Left lung (tissue), 10 donors: ENCODE results near the gene CKS1B. TPM values are rescaled to one million over a fixed set of nuclear protein-coding genes. Genes with fewer than 3 reads are reported as not detected.

ENCODE experiments used
- ATAC-seq: fragments of 200-7000 bp; cut with Tn5 transposase; one replicate; pipeline ENCODE4 v1.9.1; 2020; ENCODE audit warnings: moderate library complexity
- DNase-seq, 4 donors: peaks; one replicate each; pipeline ENCODE4 v3.0.0-alpha.2; 2013 to 2020
- H3K27ac ChIP-seq, 2 donors: fragments of 200-600 bp; sonication (generic) in 1 of 2; one replicate each; pipeline versions ENCODE4 v1.5.0 to v1.8.0; 2020 to 2021
- H3K27me3 ChIP-seq, 2 donors: fragments of 200-600 bp; sonication (generic) in 1 of 2; one replicate each; pipeline versions ENCODE4 v1.5.0 to v1.8.0; 2020 to 2021
- H3K36me3 ChIP-seq, 2 donors: fragments of 200-600 bp; sonication (generic) in 1 of 2; one replicate each; pipeline versions ENCODE4 v1.5.0 to v1.8.0; 2020 to 2021
- H3K4me1 ChIP-seq, 2 donors: fragments of 200-600 bp; one replicate each; pipeline ENCODE4 v1.8.0; 2021
- H3K4me3 ChIP-seq, 2 donors: fragments of 200-600 bp; sonication (generic) in 1 of 2; one replicate each; pipeline versions ENCODE4 v1.5.0 to v1.8.0; 2020 to 2021; ENCODE audit warnings: mild to moderate bottlenecking in 1 of 2
- H3K9me3 ChIP-seq, 2 donors: fragments of 200-600 bp; sonication (generic) in 1 of 2; one replicate each; pipeline versions ENCODE4 v1.5.0 to v1.8.0; 2020 to 2021
- CTCF ChIP-seq, 2 donors: fragments of 200-600 bp; sonication (generic) in 1 of 2; IDR thresholded peaks; one replicate each; pipeline versions ENCODE4 v1.5.0 to v1.8.0; 2021; ENCODE audit warnings: antibody characterized with exemption in 2 of 2
- intact Hi-C, 2 donors: fragments of 100-400 bp; cut with DNase I; formaldehyde crosslinking; loops; one replicate each; pipeline versions ENCODE4 v1.11.2 to v1.14.2; 2022
- polyA plus RNA-seq, 6 donors: library from polyadenylated mRNA; unstranded; fragments of 120-200 nt; gene quantifications; one replicate each; pipeline ENCODE4 v1.2.1, GENCODE V29; 2013; ENCODE audit not compliant: insufficient read length in 6 of 6
- total RNA-seq, 2 donors: library from RNA; stranded (reverse); fragmentation: NEBNext Ultra II Directional; extraction: Animal tissue kit (Norgen Biotek cat#: 25700); gene quantifications; one replicate each; pipeline ENCODE4 v1.2.1, GENCODE V29; 2021
- donor health status: DM: no; HTN: yes; CAD: no.
- donor health status: DM: no; HTN: no; CAD: no.

Gene CKS1B
- total and polyA plus RNA-seq, 8 donors = 29.7 to 141 (median 87.7) TPM

GRCh38 chr1:154971341-154971998, 3.0 kb upstream of the CKS1B start:
- peaks cover 48 to 76% of the 10 kb centered on the region in 2 donors for H3K4me1 ChIP-seq
- no peaks in the 10 kb centered on the region for H3K9me3 ChIP-seq
- no peaks in the 10 kb centered on the region for H3K27me3 ChIP-seq
- intact Hi-C loops = no loop called here
- peak overlapping the region in 1 of 2 donors; percentile 68 for H3K4me3 ChIP-seq
- TF ChIP-seq CTCF (IDR thresholded peaks at IDR 0.05) = no peak
- no peak for ATAC-seq
- no peak for DNase-seq
- peak overlapping the region; percentile 98 to 99 for H3K27ac ChIP-seq
- peaks cover 0 to 28% of the 10 kb centered on the region in 2 donors for H3K36me3 ChIP-seq

GRCh38 chr1:154972213-154972516, 2.3 kb upstream of the CKS1B start:
- Histone ChIP-seq H3K27ac (peak overlapping the region; percentile 98 to 99), H3K4me1 (peaks cover 49 to 69% of the 10 kb centered on the region in 2 donors), H3K9me3 (no peaks in the 10 kb centered on the region), H3K27me3 (no peaks in the 10 kb centered on the region), H3K4me3 (peak overlapping the region in 1 of 2 donors; percentile 68), H3K36me3 (peaks cover 0 to 21% of the 10 kb centered on the region in 2 donors)
- DNase-seq (no peak), ATAC-seq (no peak)
- no peak for TF ChIP-seq CTCF (IDR thresholded peaks at IDR 0.05)
- intact Hi-C loops = no loop called here

- peak overlapping the region; percentile 11 to 68 for H3K4me3 ChIP-seq
- no peak for TF ChIP-seq CTCF (IDR thresholded peaks at IDR 0.05)
- intact Hi-C loops = no loop called here
- peak; percentile 31 for ATAC-seq
- H3K27ac ChIP-seq = peak overlapping the region; percentile 98 to 99
- H3K4me1 ChIP-seq = peaks cover 49 to 64% of the 10 kb centered on the region in 2 donors
- peak; percentile 71 to 88 (median 86) for DNase-seq
- H3K36me3 ChIP-seq = peaks cover 0 to 16% of the 10 kb centered on the region in 2 donors
- no peaks in the 10 kb centered on the region for H3K9me3 ChIP-seq
- no peaks in the 10 kb centered on the region for H3K27me3 ChIP-seq
These were observed 1.8 kb upstream of the CKS1B start for GRCh38 chr1:154972517-154973343.

GRCh38 chr1:154973344-154974101, 958 bp upstream of the CKS1B start:
- peak overlapping the region; percentile 63 to 68 for H3K4me3 ChIP-seq
- no peaks in the 10 kb centered on the region for H3K9me3 ChIP-seq
- peak; percentile 93 to 97 (median 96) for DNase-seq
- intact Hi-C loops = no loop called here
- peak; percentile 63 for ATAC-seq
- H3K27ac ChIP-seq = peak overlapping the region; percentile 98 to 99
- no peak for TF ChIP-seq CTCF (IDR thresholded peaks at IDR 0.05)
- H3K4me1 ChIP-seq = peaks cover 49 to 57% of the 10 kb centered on the region in 2 donors
- H3K27me3 ChIP-seq = no peaks in the 10 kb centered on the region
- H3K36me3 ChIP-seq = peaks cover 0 to 13% of the 10 kb centered on the region in 2 donors
